Measurements from ENCODE around the gene MYG1.
A peak's percentile ranks its signal among the peaks of the same experiment; 100 is the strongest.

MYG1 gene

GRCh38 chr12:53302903-53303302, 3.4 kb downstream of the MYG1 start:
- ChIA-PET CTCF (interaction anchor here (1.0 to 18.8 kb wide), 4 partner anchors 8 to 89 kb away, joined by 3 to 171 read pairs (median 4); partner anchors contain the start of gene AAAS), POLR2A (no interaction called here)
- Histone ChIP-seq H3K4me1 (ENCODE audit: control extremely low read depth in 1 of 4, control insufficient read depth in 4 of 4, insufficient read depth in 4 of 4, low read length in 3 of 4) (peaks cover 4 to 30% (median 25%) of the 10 kb centered on the region in 4 experiments), H3K4me3 (ENCODE audit: control insufficient read depth in 1 of 7, extremely low read depth in 1 of 7, insufficient read depth in 4 of 7, low read depth in 2 of 7, low read length in 6 of 7) (no peak overlapping the region), H3K36me3 (ENCODE audit: control insufficient read depth in 4 of 4, insufficient read depth in 4 of 4, low read length in 3 of 4) (peaks cover 16 to 59% (median 41%) of the 10 kb centered on the region in 4 experiments), H3K9me3 (ENCODE audit: control extremely low read depth in 1 of 5, control insufficient read depth in 4 of 5, insufficient read depth in 2 of 5, low read depth in 1 of 5, low read length in 4 of 5) (no peaks in the 10 kb centered on the region), H3K27me3 (replicated peaks in 2 of 5; ENCODE audit: control insufficient read depth in 4 of 5, insufficient read depth in 5 of 5, low read length in 4 of 5) (no peaks in the 10 kb centered on the region), H3K27ac (ENCODE audit: insufficient read depth in 1 of 2, low read depth in 1 of 2, low read length in 2 of 2, poor library complexity in 1 of 2, severe bottlenecking in 2 of 2) (no peak overlapping the region)
- 100% methylated on average over 4 of the region's 5 CpGs for WGBS (ENCODE audit: insufficient coverage)
- DNase-seq = no peak

- no peaks in the 10 kb centered on the region for H3K4me1 ChIP-seq (ENCODE audit: control extremely low read depth in 1 of 4, control insufficient read depth in 4 of 4, insufficient read depth in 4 of 4, low read length in 3 of 4)
- peaks cover 20 to 77% (median 61%) of the 10 kb centered on the region in 4 experiments for H3K36me3 ChIP-seq (ENCODE audit: control insufficient read depth in 4 of 4, insufficient read depth in 4 of 4, low read length in 3 of 4)
- DNase-seq = no peak
- no peaks in the 10 kb centered on the region for H3K27me3 ChIP-seq (replicated peaks in 2 of 5; ENCODE audit: control insufficient read depth in 4 of 5, insufficient read depth in 5 of 5, low read length in 4 of 5)
- ChIA-PET CTCF (no interaction called here), POLR2A (no interaction called here)
- no peak overlapping the region for H3K4me3 ChIP-seq (ENCODE audit: control insufficient read depth in 1 of 7, extremely low read depth in 1 of 7, insufficient read depth in 4 of 7, low read depth in 2 of 7, low read length in 6 of 7)
- H3K9me3 ChIP-seq (ENCODE audit: control extremely low read depth in 1 of 5, control insufficient read depth in 4 of 5, insufficient read depth in 2 of 5, low read depth in 1 of 5, low read length in 4 of 5) = no peaks in the 10 kb centered on the region
- 95% methylated on average over 9 of the region's 10 CpGs for WGBS (ENCODE audit: insufficient coverage)
- no peak overlapping the region for H3K27ac ChIP-seq (ENCODE audit: insufficient read depth in 1 of 2, low read depth in 1 of 2, low read length in 2 of 2, poor library complexity in 1 of 2, severe bottlenecking in 2 of 2)
Observed at GRCh38 chr12:53306826-53307225, 7.3 kb downstream of the MYG1 start.

- WGBS (ENCODE audit: insufficient coverage) = 97% methylated on average over 3 of the region's 4 CpGs
- Histone ChIP-seq H3K9me3 (ENCODE audit: control extremely low read depth in 1 of 5, control insufficient read depth in 4 of 5, insufficient read depth in 2 of 5, low read depth in 1 of 5, low read length in 4 of 5) (no peaks in the 10 kb centered on the region), H3K36me3 (ENCODE audit: control insufficient read depth in 4 of 4, insufficient read depth in 4 of 4, low read length in 3 of 4) (peaks cover 15 to 65% (median 53%) of the 10 kb centered on the region in 4 experiments), H3K4me3 (ENCODE audit: control insufficient read depth in 1 of 7, extremely low read depth in 1 of 7, insufficient read depth in 4 of 7, low read depth in 2 of 7, low read length in 6 of 7) (no peak overlapping the region), H3K27ac (ENCODE audit: insufficient read depth in 1 of 2, low read depth in 1 of 2, low read length in 2 of 2, poor library complexity in 1 of 2, severe bottlenecking in 2 of 2) (peak overlapping the region in 1 of 2 experiments; percentile 3), H3K4me1 (ENCODE audit: control extremely low read depth in 1 of 4, control insufficient read depth in 4 of 4, insufficient read depth in 4 of 4, low read length in 3 of 4) (no peaks in the 10 kb centered on the region), H3K27me3 (replicated peaks in 2 of 5; ENCODE audit: control insufficient read depth in 4 of 5, insufficient read depth in 5 of 5, low read length in 4 of 5) (no peaks in the 10 kb centered on the region)
- DNase-seq = no peak
- POLR2A ChIA-PET = no interaction called here
- CTCF ChIA-PET = interaction anchor here (0.6 to 4.8 kb wide), 4 partner anchors 9 to 91 kb away, joined by 3 to 40 read pairs (median 4); partner anchors contain the start of genes AAAS and MYG1
Observed at GRCh38 chr12:53308276-53308675, 8.8 kb downstream of the MYG1 start.

GRCh38 chr12:53313996-53314395, 14.5 kb downstream of the MYG1 start:
- H3K27me3 ChIP-seq (replicated peaks in 2 of 5; ENCODE audit: control insufficient read depth in 4 of 5, insufficient read depth in 5 of 5, low read length in 4 of 5) = no peaks in the 10 kb centered on the region
- peaks cover 0 to 13% (median 6%) of the 10 kb centered on the region in 4 experiments for H3K4me1 ChIP-seq (ENCODE audit: control extremely low read depth in 1 of 4, control insufficient read depth in 4 of 4, insufficient read depth in 4 of 4, low read length in 3 of 4)
- DNase-seq = peak; percentile 46 to 90 (median 86)
- no peak overlapping the region for H3K4me3 ChIP-seq (ENCODE audit: control insufficient read depth in 1 of 7, extremely low read depth in 1 of 7, insufficient read depth in 4 of 7, low read depth in 2 of 7, low read length in 6 of 7)
- no peaks in the 10 kb centered on the region for H3K9me3 ChIP-seq (ENCODE audit: control extremely low read depth in 1 of 5, control insufficient read depth in 4 of 5, insufficient read depth in 2 of 5, low read depth in 1 of 5, low read length in 4 of 5)
- peak overlapping the region in 1 of 2 experiments; percentile 43 for H3K27ac ChIP-seq (ENCODE audit: insufficient read depth in 1 of 2, low read depth in 1 of 2, low read length in 2 of 2, poor library complexity in 1 of 2, severe bottlenecking in 2 of 2)
- CTCF ChIA-PET = interaction anchor here (1.3 to 2.5 kb wide), 3 partner anchors 10 to 20 kb away, joined by 4 to 10 read pairs (median 7); no protein-coding TSS in a partner anchor
- POLR2A ChIA-PET = interaction anchor here (0.7 kb wide), 1 partner anchor 236 kb away, joined by 3 read pairs; no protein-coding TSS in a partner anchor
- peaks cover 8 to 54% (median 47%) of the 10 kb centered on the region in 4 experiments for H3K36me3 ChIP-seq (ENCODE audit: control insufficient read depth in 4 of 4, insufficient read depth in 4 of 4, low read length in 3 of 4)
- 30% methylated on average over 2 of the region's 3 CpGs for WGBS (ENCODE audit: insufficient coverage)

- peak overlapping the region in 1 of 2 experiments; percentile 85 for H3K27ac ChIP-seq (ENCODE audit: insufficient read depth in 1 of 2, low read depth in 1 of 2, low read length in 2 of 2, poor library complexity in 1 of 2, severe bottlenecking in 2 of 2)
- H3K4me3 ChIP-seq (ENCODE audit: control insufficient read depth in 1 of 7, extremely low read depth in 1 of 7, insufficient read depth in 4 of 7, low read depth in 2 of 7, low read length in 6 of 7) = peak overlapping the region; percentile 71 to 97 (median 90)
- 50% methylated on average over 8 of the region's 10 CpGs for WGBS (ENCODE audit: insufficient coverage)
- no peaks in the 10 kb centered on the region for H3K9me3 ChIP-seq (ENCODE audit: control extremely low read depth in 1 of 5, control insufficient read depth in 4 of 5, insufficient read depth in 2 of 5, low read depth in 1 of 5, low read length in 4 of 5)
- CTCF ChIA-PET = interaction anchor here (0.6 to 22.0 kb wide), 30 partner anchors 10 to 188 kb away, joined by 3 to 489 read pairs (median 5); partner anchors contain the start of genes ESPL1, MYG1, PFDN5 and TARBP2
- peaks cover 4 to 40% (median 31%) of the 10 kb centered on the region in 4 experiments for H3K4me1 ChIP-seq (ENCODE audit: control extremely low read depth in 1 of 4, control insufficient read depth in 4 of 4, insufficient read depth in 4 of 4, low read length in 3 of 4)
- no peaks in the 10 kb centered on the region for H3K27me3 ChIP-seq (replicated peaks in 2 of 5; ENCODE audit: control insufficient read depth in 4 of 5, insufficient read depth in 5 of 5, low read length in 4 of 5)
- POLR2A ChIA-PET = interaction anchor here (0.8 to 1.9 kb wide), 5 partner anchors 15 to 180 kb away, joined by 3 to 8 read pairs (median 6); partner anchors contain the start of genes MYG1, PFDN5 and TARBP2
- peaks cover 4 to 23% (median 18%) of the 10 kb centered on the region in 4 experiments for H3K36me3 ChIP-seq (ENCODE audit: control insufficient read depth in 4 of 4, insufficient read depth in 4 of 4, low read length in 3 of 4)
- no peak for DNase-seq
Observed at GRCh38 chr12:53320352-53321195, 21.1 kb downstream of the MYG1 start.

GRCh38 chr12:53324113-53324778, 24.8 kb downstream of the MYG1 start:
- POLR2A ChIA-PET = interaction anchor here (3.6 kb wide), 1 partner anchor 20 kb away, joined by 16 read pairs; no protein-coding TSS in a partner anchor
- WGBS (ENCODE audit: insufficient coverage) = under 1% methylated on average over 18 of the region's 28 CpGs
- DNase-seq = peak; percentile 65 to 80 (median 73)

More at GRCh38 chr12:53324113-53324778, 24.8 kb downstream of the MYG1 start:
- CTCF ChIA-PET = interaction anchor here (0.8 to 22.0 kb wide), 21 partner anchors 11 to 188 kb away, joined by 3 to 489 read pairs (median 4); partner anchors contain the start of genes MYG1, PFDN5 and SP7
- peak overlapping the region in 1 of 2 experiments; percentile 71 for H3K27ac ChIP-seq (ENCODE audit: insufficient read depth in 1 of 2, low read depth in 1 of 2, low read length in 2 of 2, poor library complexity in 1 of 2, severe bottlenecking in 2 of 2)
- peak overlapping the region; percentile 40 to 79 (median 70) for H3K4me3 ChIP-seq (ENCODE audit: control insufficient read depth in 1 of 7, extremely low read depth in 1 of 7, insufficient read depth in 4 of 7, low read depth in 2 of 7, low read length in 6 of 7)
- peaks cover 4 to 52% (median 41%) of the 10 kb centered on the region in 4 experiments for H3K4me1 ChIP-seq (ENCODE audit: control extremely low read depth in 1 of 4, control insufficient read depth in 4 of 4, insufficient read depth in 4 of 4, low read length in 3 of 4)
- no peaks in the 10 kb centered on the region for H3K9me3 ChIP-seq (ENCODE audit: control extremely low read depth in 1 of 5, control insufficient read depth in 4 of 5, insufficient read depth in 2 of 5, low read depth in 1 of 5, low read length in 4 of 5)
- peaks cover 0 to 2% (median 1%) of the 10 kb centered on the region in 4 experiments for H3K36me3 ChIP-seq (ENCODE audit: control insufficient read depth in 4 of 4, insufficient read depth in 4 of 4, low read length in 3 of 4)
- H3K27me3 ChIP-seq (replicated peaks in 2 of 5; ENCODE audit: control insufficient read depth in 4 of 5, insufficient read depth in 5 of 5, low read length in 4 of 5) = peaks cover 0 to 2% (median 0%) of the 10 kb centered on the region in 5 experiments
